Esophagus squamous epithelium (tissue), 5 donors: ENCODE results near the gene SIK3. TPM values are rescaled to one million over a fixed set of nuclear protein-coding genes. Genes with fewer than 3 reads are reported as not detected.
"Not testable (repeated sequence)": the region's sequence is repeated elsewhere in the genome, so short reads cannot be mapped to it uniquely, and the experiment has no call there.

Source experiments
- DNase-seq: peaks from one replicate; lab custom pipeline; 2025; lab: John Stamatoyannopoulos, UW
- H3K27ac ChIP-seq, 4 donors: fragments of 200-600 bp; sonication (generic); one replicate each; pipeline ENCODE4 v1.5.1; 2016 to 2019; ENCODE audit warnings: mild to moderate bottlenecking in 1 of 4
- H3K27me3 ChIP-seq, 4 donors: fragments of 200-600 bp; sonication (generic); 1 replicate in 3 of 4; 2 replicates in 1 of 4; pipeline versions ENCODE4 v1.5.1 to v1.6.0; 2017 to 2021; ENCODE audit warnings: antibody characterized with exemption in 1 of 4
- H3K36me3 ChIP-seq, 3 donors: fragments of 200-600 bp; sonication (generic); one replicate each; pipeline ENCODE4 v1.5.1; 2016 to 2019
- H3K4me1 ChIP-seq, 3 donors: fragments of 200-600 bp; sonication (generic); one replicate each; pipeline ENCODE4 v1.5.1; 2017 to 2019
- H3K4me3 ChIP-seq, 4 donors: fragments of 200-600 bp; sonication (generic); 1 replicate in 3 of 4; 2 replicates in 1 of 4; pipeline ENCODE4 v1.5.1; 2016 to 2019; ENCODE audit warnings: mild to moderate bottlenecking in 2 of 4, moderate library complexity in 1 of 4
- H3K9me3 ChIP-seq, 3 donors: fragments of 200-600 bp; sonication (generic); one replicate each; pipeline ENCODE4 v1.5.1; 2016 to 2019
- POLR2A ChIP-seq, 4 donors: fragments of 450-650 bp; IDR thresholded peaks; one replicate each; pipeline ENCODE4 v1.6.1; 2017; ENCODE audit warnings: antibody characterized with exemption in 4 of 4, mild to moderate bottlenecking in 4 of 4, moderate library complexity in 3 of 4
- WGBS, 2 donors: methylation state at CpG; one replicate each; pipeline ENCODE4 v1.1.5; 2018; 5-methylcytosine and 5-hydroxymethylcytosine counted together
- intact Hi-C: fragments of 100-400 bp; cut with DNase I; formaldehyde crosslinking; loops from one replicate; pipeline ENCODE4 v1.15.0; 2022
- total RNA-seq, 4 donors: library from RNA; depleted of rRNA; stranded (reverse); fragments of >200 nt; gene quantifications; one replicate each; pipeline ENCODE4 v1.1.0, GENCODE V29; 2016
- TF ChIP-seq, protein P1 (sequence below), 6 experiments: fragments of 450-650 bp in 4 of 6; fragments of 200-600 bp in 2 of 6; sonication (generic) in 2 of 6; IDR thresholded peaks; one replicate each; pipeline ENCODE4 v1.5.1; 2016 to 2019; ENCODE audit warnings: antibody characterized with exemption in 6 of 6, mild to moderate bottlenecking in 4 of 6, moderate library complexity in 4 of 6
- donor health status: DM: yes; HTN: yes; CAD: no.

The SIK3 gene
- total RNA-seq, 4 donors from 2014 or later = 16.2 to 35.1 (median 20.3) TPM

DNA sequence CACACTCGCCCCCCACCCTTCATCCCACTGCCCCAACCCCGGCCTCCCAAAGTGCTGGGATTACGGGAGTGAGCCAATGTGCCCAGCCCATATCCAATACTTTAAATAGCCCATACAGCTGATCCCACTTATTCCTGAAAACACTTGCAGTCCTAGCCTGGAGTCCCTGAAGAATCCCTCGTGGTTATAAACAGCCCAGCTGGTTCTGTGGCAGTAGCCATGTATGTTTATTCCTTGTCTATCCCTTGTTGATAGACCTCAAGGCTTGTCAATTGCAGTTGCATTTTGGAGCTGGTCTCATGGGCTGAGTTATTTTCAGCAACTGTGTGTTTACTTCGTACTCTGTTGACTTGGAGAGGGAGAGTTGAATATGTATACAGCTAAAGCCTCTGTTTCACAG, 24.3 kb upstream of the SIK3 start:
- no peak for DNase-seq
- Histone ChIP-seq H3K27me3 (peaks cover 0 to 4% (median 0%) of the 10 kb centered on the region in 4 donors), H3K4me1 (no peaks in the 10 kb centered on the region), H3K9me3 (no peaks in the 10 kb centered on the region), H3K4me3 (no peak overlapping the region), H3K36me3 (no peaks in the 10 kb centered on the region), H3K27ac (no peak overlapping the region)
- no peak for TF ChIP-seq POLR2A (IDR thresholded peaks at IDR 0.05)
- TF ChIP-seq, protein P1, sequence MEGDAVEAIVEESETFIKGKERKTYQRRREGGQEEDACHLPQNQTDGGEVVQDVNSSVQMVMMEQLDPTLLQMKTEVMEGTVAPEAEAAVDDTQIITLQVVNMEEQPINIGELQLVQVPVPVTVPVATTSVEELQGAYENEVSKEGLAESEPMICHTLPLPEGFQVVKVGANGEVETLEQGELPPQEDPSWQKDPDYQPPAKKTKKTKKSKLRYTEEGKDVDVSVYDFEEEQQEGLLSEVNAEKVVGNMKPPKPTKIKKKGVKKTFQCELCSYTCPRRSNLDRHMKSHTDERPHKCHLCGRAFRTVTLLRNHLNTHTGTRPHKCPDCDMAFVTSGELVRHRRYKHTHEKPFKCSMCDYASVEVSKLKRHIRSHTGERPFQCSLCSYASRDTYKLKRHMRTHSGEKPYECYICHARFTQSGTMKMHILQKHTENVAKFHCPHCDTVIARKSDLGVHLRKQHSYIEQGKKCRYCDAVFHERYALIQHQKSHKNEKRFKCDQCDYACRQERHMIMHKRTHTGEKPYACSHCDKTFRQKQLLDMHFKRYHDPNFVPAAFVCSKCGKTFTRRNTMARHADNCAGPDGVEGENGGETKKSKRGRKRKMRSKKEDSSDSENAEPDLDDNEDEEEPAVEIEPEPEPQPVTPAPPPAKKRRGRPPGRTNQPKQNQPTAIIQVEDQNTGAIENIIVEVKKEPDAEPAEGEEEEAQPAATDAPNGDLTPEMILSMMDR (IDR thresholded peaks at IDR 0.05) = no peak
- 60 to 72% methylated on average over 3 to 5 of the region's 5 CpGs for WGBS, 2 donors
- intact Hi-C loops = no loop called here

GRCh38 chr11:117121176-117121575, 22.9 kb upstream of the SIK3 start:
- Histone ChIP-seq H3K4me1 (no peaks in the 10 kb centered on the region), H3K36me3 (no peaks in the 10 kb centered on the region), H3K27ac (no peak overlapping the region), H3K4me3 (no peak overlapping the region), H3K9me3 (no peaks in the 10 kb centered on the region), H3K27me3 (no peaks in the 10 kb centered on the region)
- intact Hi-C loops = no loop called here
- TF ChIP-seq, protein P1 (IDR thresholded peaks at IDR 0.05) = no peak
- no peak for TF ChIP-seq POLR2A (IDR thresholded peaks at IDR 0.05)
- DNase-seq = no peak

GRCh38 chr11:117117681-117118080, 19.5 kb upstream of the SIK3 start:
- Histone ChIP-seq H3K27ac (no peak overlapping the region), H3K4me1 (no peaks in the 10 kb centered on the region), H3K27me3 (no peaks in the 10 kb centered on the region), H3K36me3 (no peaks in the 10 kb centered on the region), H3K4me3 (no peak overlapping the region), H3K9me3 (no peaks in the 10 kb centered on the region)
- intact Hi-C loops = no loop called here
- TF ChIP-seq, protein P1 (IDR thresholded peaks at IDR 0.05) = no peak
- TF ChIP-seq POLR2A (IDR thresholded peaks at IDR 0.05) = no peak
- DNase-seq = no peak

DNA sequence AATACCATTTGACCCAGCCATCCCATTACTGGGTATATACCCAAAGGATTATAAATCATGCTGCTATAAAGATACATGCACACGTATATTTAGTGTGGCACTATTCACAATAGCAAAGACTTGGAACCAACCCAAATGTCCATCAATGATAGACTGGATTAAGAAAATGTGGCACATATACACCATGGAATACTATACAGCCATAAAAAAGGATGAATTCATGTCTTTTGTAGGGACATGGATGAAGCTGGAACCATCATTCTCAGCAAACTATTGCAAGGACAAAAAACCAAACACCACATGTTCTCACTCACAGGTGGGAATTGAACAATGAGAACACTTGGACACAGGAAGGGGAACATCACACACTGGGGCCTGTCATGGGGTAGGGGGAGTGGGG, 14.7 kb upstream of the SIK3 start:
- H3K9me3 ChIP-seq, H3K4me3 ChIP-seq, H3K36me3 ChIP-seq, intact Hi-C loops, H3K27me3 ChIP-seq, H3K27ac ChIP-seq, DNase-seq: not testable (repeated sequence)
- 74 to 75% methylated on average over 1 of the region's 1 CpG for WGBS, 2 donors
- H3K4me1 ChIP-seq = peaks cover 0 to 13% (median 0%) of the 10 kb centered on the region in 3 donors

- WGBS, 2 donors = 43 to 64% methylated on average over 3 of the region's 3 CpGs
- H3K9me3 ChIP-seq, intact Hi-C loops, H3K36me3 ChIP-seq, H3K27ac ChIP-seq, H3K27me3 ChIP-seq, DNase-seq, H3K4me3 ChIP-seq: not testable (repeated sequence)
- H3K4me1 ChIP-seq = peaks cover 0 to 13% (median 0%) of the 10 kb centered on the region in 3 donors
These were observed 14.3 kb upstream of the SIK3 start for GRCh38 chr11:117112497-117112896.

DNA sequence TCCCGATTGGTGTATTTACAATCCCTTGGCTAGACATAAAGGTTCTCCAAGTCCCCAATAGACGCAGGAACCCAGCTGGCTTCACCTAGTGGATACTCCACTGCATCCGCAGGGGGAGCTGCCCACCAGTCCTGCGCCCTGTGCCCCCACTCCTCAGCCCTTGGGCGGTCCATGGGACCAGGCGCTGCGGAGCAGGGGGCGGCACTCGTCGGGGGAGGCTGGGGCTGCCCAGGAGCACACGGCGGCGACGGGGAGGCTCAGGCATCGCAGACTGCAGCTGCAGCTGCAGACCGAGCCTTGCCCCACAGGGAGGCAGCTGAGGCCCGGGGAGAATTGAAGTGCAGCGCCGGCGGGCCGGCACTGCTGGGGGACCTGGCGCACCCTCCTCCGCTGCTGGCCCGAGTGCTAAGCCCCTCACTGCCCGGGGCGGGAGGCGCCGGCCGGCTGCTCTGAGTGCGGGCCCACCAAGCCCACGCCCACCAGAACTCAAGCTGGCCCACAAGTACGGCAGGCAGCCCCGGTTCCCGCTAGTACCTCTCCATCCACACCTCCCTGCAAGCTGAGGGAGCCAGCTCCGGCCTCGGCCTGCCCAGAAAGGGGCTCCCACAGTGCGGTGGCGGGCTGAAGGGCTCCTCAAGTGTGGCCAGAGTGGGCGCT, 12.2 kb upstream of the SIK3 start:
- intact Hi-C loops = no loop called here
- Histone ChIP-seq H3K4me3 (no peak overlapping the region), H3K27me3 (no peaks in the 10 kb centered on the region), H3K36me3 (no peaks in the 10 kb centered on the region), H3K9me3 (no peaks in the 10 kb centered on the region), H3K4me1 (peaks cover 0 to 18% (median 0%) of the 10 kb centered on the region in 3 donors), H3K27ac (no peak overlapping the region)
- WGBS, 2 donors = 100% methylated on average over 1 to 2 of the region's 39 CpGs
- no peak for DNase-seq
- TF ChIP-seq, protein P1 (IDR thresholded peaks at IDR 0.05) = no peak
- no peak for TF ChIP-seq POLR2A (IDR thresholded peaks at IDR 0.05)
